Endothelial cell of umbilical vein (primary cell): ENCODE results near the gene PKN1. TPM values are rescaled to one million over a fixed set of nuclear protein-coding genes. Genes with fewer than 3 reads are reported as not detected.

Experiments
- BruUV-seq: library from RNA; stranded (reverse); fragments of 400-500 nt; replicated peaks from 2 replicates; lab custom pipeline; 2021; lab: Mats Ljungman, UMichigan
- CTCF ChIA-PET: fragments of 300-600, 350-600 bp; sonication (Branson Sonifier 250); formaldehyde crosslinking; loops from one replicate; lab custom pipeline; 2021; ENCODE audit warnings: antibody characterized with exemption, inconsistent platforms; lab: Charles Lee
- POLR2A ChIA-PET: fragments of 300-600, 350-600 bp; sonication (Branson Sonifier 250); formaldehyde crosslinking; loops from one replicate; lab custom pipeline; 2021; ENCODE audit warnings: antibody characterized with exemption, inconsistent platforms; lab: Charles Lee
- DNase-seq: peaks from one replicate; pipeline ENCODE4 v3.0.0-alpha.2; 2011; ENCODE audit warnings: low read depth, low spot score
- FAIRE-seq: peaks from 2 replicates; lab custom pipeline; 2011; peaks lifted over from hg19 to GRCh38; lab: Jason Lieb, UNC
- H2AFZ ChIP-seq: 2 replicates; pipeline ENCODE4 v1.6.0; 2012; ENCODE audit warnings: low read depth, low read length, control low read depth, inconsistent platforms
- H3K27ac ChIP-seq: 2 replicates; pipeline ENCODE4 v1.5.1; 2011; ENCODE audit warnings: low read depth, mild to moderate bottlenecking, control low read depth, low read length, moderate library complexity; ENCODE audit not compliant: insufficient read depth
- H3K27me3 ChIP-seq, 2 experiments: 2 replicates each; pipeline versions ENCODE4 v1.6.0 to v1.6.1; 2011; ENCODE audit warnings: low read length in 2 of 2, mixed read lengths in 1 of 2; ENCODE audit not compliant: control insufficient read depth in 2 of 2, insufficient read depth in 2 of 2
- H3K36me3 ChIP-seq, 2 experiments: 2 replicates in 1 of 2; 3 replicates in 1 of 2; pipeline ENCODE4 v1.5.1; 2011; ENCODE audit warnings: low read length in 2 of 2, mild to moderate bottlenecking in 1 of 2, moderate library complexity in 1 of 2; ENCODE audit not compliant: control insufficient read depth in 2 of 2, insufficient read depth in 2 of 2; ENCODE audit errors: extremely low read depth in 1 of 2
- H3K4me1 ChIP-seq: 3 replicates; pipeline ENCODE4 v1.5.1; 2011; ENCODE audit warnings: mild to moderate bottlenecking, low read length; ENCODE audit not compliant: control insufficient read depth, insufficient read depth; ENCODE audit errors: extremely low read depth
- H3K4me2 ChIP-seq: 2 replicates; pipeline ENCODE4 v1.6.1; 2011; ENCODE audit warnings: low read length, control low read depth, mixed read lengths; ENCODE audit not compliant: insufficient read depth
- H3K4me3 ChIP-seq, 3 experiments: fragments of 200-600 bp in 1 of 3; sonication (generic), shearing (Covaris generic) in 1 of 3; replicated peaks in 1 of 3; 2 replicates each; pipeline ENCODE4 v1.5.1; 2011 to 2016; ENCODE audit warnings: control low read depth in 3 of 3, low read length in 3 of 3, mild to moderate bottlenecking in 2 of 3, inconsistent platforms in 1 of 3, low read depth in 1 of 3, moderate library complexity in 1 of 3; ENCODE audit not compliant: insufficient read depth in 1 of 3
- H3K79me2 ChIP-seq: 2 replicates; pipeline ENCODE4 v1.6.0; 2012; ENCODE audit warnings: low read length, inconsistent platforms; ENCODE audit not compliant: control insufficient read depth, insufficient read depth
- H3K9ac ChIP-seq: replicated peaks from 2 replicates; pipeline ENCODE3; 2011; ENCODE audit warnings: low read length, control low read depth; ENCODE audit not compliant: insufficient read depth; ENCODE audit errors: extremely low read depth
- H3K9me1 ChIP-seq: replicated peaks from 3 replicates; pipeline ENCODE4 v1.6.0; 2011; ENCODE audit warnings: mild to moderate bottlenecking, low read length; ENCODE audit not compliant: control insufficient read depth, insufficient read depth; ENCODE audit errors: extremely low read depth
- H3K9me3 ChIP-seq: replicated peaks from 2 replicates; pipeline ENCODE4 v1.5.1; 2012; ENCODE audit warnings: low read length, inconsistent platforms; ENCODE audit not compliant: control insufficient read depth, insufficient read depth
- H4K20me1 ChIP-seq: replicated peaks from 2 replicates; pipeline ENCODE3; 2011; ENCODE audit warnings: mild to moderate bottlenecking, low read length; ENCODE audit not compliant: control insufficient read depth, insufficient read depth; ENCODE audit errors: extremely low read depth
- EZH2 ChIP-seq: IDR thresholded peaks from 2 replicates; pipeline ENCODE4 v1.6.1; 2012; ENCODE audit warnings: borderline replicate concordance, low read depth, mild to moderate bottlenecking, moderate library complexity, low read length, inconsistent platforms; ENCODE audit not compliant: severe bottlenecking
- FOS ChIP-seq: IDR thresholded peaks from 2 replicates; pipeline ENCODE4 v1.6.1; 2011; ENCODE audit warnings: mild to moderate bottlenecking, low read length, moderate library complexity, borderline replicate concordance; ENCODE audit not compliant: insufficient read depth
- GATA2 ChIP-seq: IDR thresholded peaks from 2 replicates; pipeline ENCODE4 v1.7.0; 2011; ENCODE audit warnings: low read depth, mild to moderate bottlenecking, moderate library complexity, mixed read lengths, low read length; ENCODE audit not compliant: insufficient read length, insufficient read depth
- JUN ChIP-seq: IDR thresholded peaks from 2 replicates; pipeline ENCODE4 v1.6.1; 2011; ENCODE audit warnings: borderline replicate concordance, low read depth; ENCODE audit not compliant: insufficient read length, insufficient read depth
- MAX ChIP-seq: IDR thresholded peaks from 2 replicates; pipeline ENCODE4 v1.6.1; 2011; ENCODE audit not compliant: insufficient read depth, insufficient read length
- MYC ChIP-seq: IDR thresholded peaks from one replicate; pipeline ENCODE4 v1.6.1; 2011; ENCODE audit warnings: mild to moderate bottlenecking, low read depth, low read length
- POLR2A ChIP-seq: IDR thresholded peaks from 2 replicates; pipeline ENCODE4 v1.6.1; 2012; ENCODE audit warnings: low read depth, mild to moderate bottlenecking, control low read depth, low read length
- POLR2AphosphoS5 ChIP-seq: IDR thresholded peaks from 2 replicates; pipeline ENCODE4 v1.6.1; 2012; ENCODE audit warnings: low read depth, mild to moderate bottlenecking, control low read depth, low read length, moderate library complexity; ENCODE audit not compliant: insufficient read depth
- dilution Hi-C: fragments of 300-500 bp; cut with MboI; formaldehyde crosslinking; loops from one replicate; pipeline ENCODE4 v1.15.0; 2019; ENCODE audit warnings: low sequenced_read_pairs; ENCODE audit not compliant: extremely low pct_ligation_motif_present
- intact Hi-C: fragments of 100-400 bp; cut with micrococcal nuclease; formaldehyde crosslinking; loops from one replicate; pipeline ENCODE4 v1.10.0; 2022
- polyA plus RNA-seq, 4 experiments: library from polyadenylated mRNA; depleted of rRNA in 3 of 4; stranded (reverse) in 3 of 4; unstranded in 1 of 4; fragments of >200 nt; gene quantifications; 2 replicates each; pipeline versions ENCODE4 v1.2.1 to v1.2.3, GENCODE V29; 2011 to 2012; ENCODE audit warnings: missing spikeins in 1 of 4
- total RNA-seq: library from RNA; stranded (reverse); gene quantifications from 2 replicates; pipeline ENCODE4 v1.2.3, GENCODE V29; 2021
- TF ChIP-seq, protein P1 (sequence below), 2 donors: IDR thresholded peaks; 1 replicate in 1 of 2; 2 replicates in 1 of 2; pipeline ENCODE4 v1.5.1; 2011; ENCODE audit warnings: low read length in 2 of 2, mild to moderate bottlenecking in 2 of 2, moderate library complexity in 2 of 2, control low read depth in 1 of 2, inconsistent platforms in 1 of 2, low read depth in 1 of 2; ENCODE audit not compliant: insufficient read depth in 1 of 2; ENCODE audit errors: extremely low read depth in 1 of 2

Gene PKN1
- total and polyA plus RNA-seq, 2 donors (not counting 3 experiments of a cell fraction or from before 2014, with no cell fraction given): 148 to 302 TPM

GRCh38 chr19:14411161-14411937 lies 21.8 kb upstream of the PKN1 start:
- Histone ChIP-seq H3K9me3 (no peaks in the 10 kb centered on the region), H3K9ac (no peak overlapping the region), H3K9me1 (no peaks in the 10 kb centered on the region), H3K79me2 (peaks cover 58% of the 10 kb centered on the region), H3K4me3 (no peak overlapping the region), H3K36me3 (peaks cover 34 to 61% of the 10 kb centered on the region in 2 experiments), H4K20me1 (peaks cover 2% of the 10 kb centered on the region), H3K27me3 (no peaks in the 10 kb centered on the region), H3K4me2 (no peak overlapping the region), H3K4me1 (peaks cover 6% of the 10 kb centered on the region), H2AFZ (no peak overlapping the region), H3K27ac (no peak overlapping the region)
- no TSS peak for BruUV-seq
- DNase-seq (no peak), FAIRE-seq (no peak)
- ChIA-PET CTCF (interaction anchor here (2.6 kb wide), 1 partner anchor 50 kb away, joined by 8 read pairs; no protein-coding TSS in a partner anchor), POLR2A (no interaction called here)
- TF ChIP-seq JUN (no peak), MYC (no peak), MAX (no peak), POLR2AphosphoS5 (no peak), FOS (no peak), POLR2A (no peak), EZH2 (no peak), GATA2 (no peak)
- TF ChIP-seq, protein P1, sequence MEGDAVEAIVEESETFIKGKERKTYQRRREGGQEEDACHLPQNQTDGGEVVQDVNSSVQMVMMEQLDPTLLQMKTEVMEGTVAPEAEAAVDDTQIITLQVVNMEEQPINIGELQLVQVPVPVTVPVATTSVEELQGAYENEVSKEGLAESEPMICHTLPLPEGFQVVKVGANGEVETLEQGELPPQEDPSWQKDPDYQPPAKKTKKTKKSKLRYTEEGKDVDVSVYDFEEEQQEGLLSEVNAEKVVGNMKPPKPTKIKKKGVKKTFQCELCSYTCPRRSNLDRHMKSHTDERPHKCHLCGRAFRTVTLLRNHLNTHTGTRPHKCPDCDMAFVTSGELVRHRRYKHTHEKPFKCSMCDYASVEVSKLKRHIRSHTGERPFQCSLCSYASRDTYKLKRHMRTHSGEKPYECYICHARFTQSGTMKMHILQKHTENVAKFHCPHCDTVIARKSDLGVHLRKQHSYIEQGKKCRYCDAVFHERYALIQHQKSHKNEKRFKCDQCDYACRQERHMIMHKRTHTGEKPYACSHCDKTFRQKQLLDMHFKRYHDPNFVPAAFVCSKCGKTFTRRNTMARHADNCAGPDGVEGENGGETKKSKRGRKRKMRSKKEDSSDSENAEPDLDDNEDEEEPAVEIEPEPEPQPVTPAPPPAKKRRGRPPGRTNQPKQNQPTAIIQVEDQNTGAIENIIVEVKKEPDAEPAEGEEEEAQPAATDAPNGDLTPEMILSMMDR (IDR thresholded peaks at IDR 0.05; ENCODE audit: extremely low read depth in 1 of 2, insufficient read depth in 1 of 2, low read depth in 1 of 2, low read length in 2 of 2): no peak
- intact Hi-C loops: no loop called here
- dilution Hi-C loops: no loop called here
